Osteoblast (primary cell): ENCODE measurements around the gene CINP. TPM values are rescaled to one million over a fixed set of nuclear protein-coding genes. Genes with fewer than 3 reads are reported as not detected.
"Not testable (repeated sequence)": the region's sequence is repeated elsewhere in the genome, so short reads cannot be mapped to it uniquely, and the experiment has no call there.

Experiments
- DNase-seq: peaks from one replicate; pipeline ENCODE4 v3.0.0; 2011; ENCODE audit warnings: low spot score, mixed read lengths; ENCODE audit not compliant: insufficient read length; ENCODE audit errors: missing footprints
- H2AFZ ChIP-seq: 2 replicates; pipeline ENCODE4 v1.6.0; 2011; ENCODE audit warnings: mild to moderate bottlenecking, low read length
- H3K27ac ChIP-seq: 2 replicates; pipeline ENCODE4 v1.5.1; 2011; ENCODE audit warnings: mild to moderate bottlenecking, low read depth, low read length, moderate library complexity
- H3K27me3 ChIP-seq: 2 replicates; pipeline ENCODE4 v1.6.0; 2012; ENCODE audit warnings: mild to moderate bottlenecking, control low read depth, inconsistent platforms, low read length, moderate library complexity; ENCODE audit not compliant: insufficient read depth
- H3K36me3 ChIP-seq: 2 replicates; pipeline ENCODE4 v1.5.1; 2011; ENCODE audit warnings: mild to moderate bottlenecking, low read length, control low read depth, moderate library complexity; ENCODE audit not compliant: insufficient read depth
- H3K4me1 ChIP-seq: 2 replicates; pipeline ENCODE4 v1.5.1; 2011; ENCODE audit warnings: mild to moderate bottlenecking, low read length, control low read depth, moderate library complexity; ENCODE audit not compliant: insufficient read depth
- H3K4me2 ChIP-seq: 2 replicates; pipeline ENCODE4 v1.6.0; 2011; ENCODE audit warnings: mild to moderate bottlenecking, low read length; ENCODE audit not compliant: insufficient read depth
- H3K4me3 ChIP-seq: fragments of 200-600 bp; sonication (generic); 3 replicates; pipeline ENCODE4 v1.5.1; 2012; ENCODE audit warnings: mild to moderate bottlenecking, low read length, inconsistent platforms; ENCODE audit not compliant: insufficient read depth
- H3K79me2 ChIP-seq: 2 replicates; pipeline ENCODE4 v1.6.0; 2012; ENCODE audit warnings: mild to moderate bottlenecking, low read length, control low read depth, inconsistent platforms; ENCODE audit not compliant: insufficient read depth
- H3K9me3 ChIP-seq: 2 replicates; pipeline ENCODE4 v1.5.1; 2011; ENCODE audit warnings: low read depth, low read length, control low read depth
- H4K20me1 ChIP-seq: 2 replicates; pipeline ENCODE4 v1.6.0; 2012; ENCODE audit warnings: mild to moderate bottlenecking, low read length, control low read depth; ENCODE audit not compliant: insufficient read depth
- total RNA-seq: library from RNA; depleted of rRNA; stranded (reverse); fragments of >200 nt; gene quantifications from 2 replicates; pipeline ENCODE4 v1.2.3, GENCODE V29; 2012
- TF ChIP-seq, protein P1 (sequence below): IDR thresholded peaks from 2 replicates; pipeline ENCODE4 v1.5.1; 2011; ENCODE audit warnings: mild to moderate bottlenecking, low read depth, low read length, moderate library complexity; ENCODE audit errors: extremely low read depth

The CINP gene
- total RNA-seq, 1 donor, result 49.2 TPM

GRCh38 chr14:102359341-102359740, 3.3 kb downstream of the CINP start:
- no peaks in the 10 kb centered on the region for H4K20me1 ChIP-seq
- peaks cover 31% of the 10 kb centered on the region for H3K36me3 ChIP-seq
- DNase-seq, result no peak

GRCh38 chr14:102356280-102356679, 6.4 kb downstream of the CINP start:
- no peaks in the 10 kb centered on the region for H3K27me3 ChIP-seq
- H2AFZ ChIP-seq, result no peak overlapping the region
- H3K79me2 ChIP-seq, result peaks cover 15% of the 10 kb centered on the region
- H4K20me1 ChIP-seq, result peaks cover 1% of the 10 kb centered on the region
- no peak for DNase-seq
- TF ChIP-seq, protein P1, sequence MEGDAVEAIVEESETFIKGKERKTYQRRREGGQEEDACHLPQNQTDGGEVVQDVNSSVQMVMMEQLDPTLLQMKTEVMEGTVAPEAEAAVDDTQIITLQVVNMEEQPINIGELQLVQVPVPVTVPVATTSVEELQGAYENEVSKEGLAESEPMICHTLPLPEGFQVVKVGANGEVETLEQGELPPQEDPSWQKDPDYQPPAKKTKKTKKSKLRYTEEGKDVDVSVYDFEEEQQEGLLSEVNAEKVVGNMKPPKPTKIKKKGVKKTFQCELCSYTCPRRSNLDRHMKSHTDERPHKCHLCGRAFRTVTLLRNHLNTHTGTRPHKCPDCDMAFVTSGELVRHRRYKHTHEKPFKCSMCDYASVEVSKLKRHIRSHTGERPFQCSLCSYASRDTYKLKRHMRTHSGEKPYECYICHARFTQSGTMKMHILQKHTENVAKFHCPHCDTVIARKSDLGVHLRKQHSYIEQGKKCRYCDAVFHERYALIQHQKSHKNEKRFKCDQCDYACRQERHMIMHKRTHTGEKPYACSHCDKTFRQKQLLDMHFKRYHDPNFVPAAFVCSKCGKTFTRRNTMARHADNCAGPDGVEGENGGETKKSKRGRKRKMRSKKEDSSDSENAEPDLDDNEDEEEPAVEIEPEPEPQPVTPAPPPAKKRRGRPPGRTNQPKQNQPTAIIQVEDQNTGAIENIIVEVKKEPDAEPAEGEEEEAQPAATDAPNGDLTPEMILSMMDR, result no peak
- no peak overlapping the region for H3K4me3 ChIP-seq
- H3K36me3 ChIP-seq, result peaks cover 46% of the 10 kb centered on the region
- no peaks in the 10 kb centered on the region for H3K9me3 ChIP-seq
- H3K4me2 ChIP-seq, result no peak overlapping the region
- H3K27ac ChIP-seq, result no peak overlapping the region
- H3K4me1 ChIP-seq, result peaks cover 2% of the 10 kb centered on the region

More at GRCh38 chr14:102359341-102359740, 3.3 kb downstream of the CINP start:
- TF ChIP-seq, protein P1, result no peak
- no peak overlapping the region for H3K27ac ChIP-seq
- H3K4me2 ChIP-seq, result no peak overlapping the region
- H3K4me3 ChIP-seq, result no peak overlapping the region
- peaks cover 14% of the 10 kb centered on the region for H3K4me1 ChIP-seq
- peaks cover 36% of the 10 kb centered on the region for H3K79me2 ChIP-seq
- H2AFZ ChIP-seq, result no peak overlapping the region
- H3K9me3 ChIP-seq, result no peaks in the 10 kb centered on the region
- no peaks in the 10 kb centered on the region for H3K27me3 ChIP-seq

GRCh38 chr14:102353126-102353619, 9.5 kb downstream of the CINP start:
- Histone ChIP-seq H3K9me3 (no peaks in the 10 kb centered on the region), H3K4me2 (no peak overlapping the region), H3K36me3 (peaks cover 60% of the 10 kb centered on the region), H3K79me2 (no peaks in the 10 kb centered on the region), H4K20me1 (peaks cover 4% of the 10 kb centered on the region), H3K4me1 (peaks cover 2% of the 10 kb centered on the region), H3K27me3 (no peaks in the 10 kb centered on the region), H2AFZ (no peak overlapping the region), H3K4me3 (no peak overlapping the region), H3K27ac (no peak overlapping the region)
- TF ChIP-seq, protein P1, result no peak
- no peak for DNase-seq

DNA sequence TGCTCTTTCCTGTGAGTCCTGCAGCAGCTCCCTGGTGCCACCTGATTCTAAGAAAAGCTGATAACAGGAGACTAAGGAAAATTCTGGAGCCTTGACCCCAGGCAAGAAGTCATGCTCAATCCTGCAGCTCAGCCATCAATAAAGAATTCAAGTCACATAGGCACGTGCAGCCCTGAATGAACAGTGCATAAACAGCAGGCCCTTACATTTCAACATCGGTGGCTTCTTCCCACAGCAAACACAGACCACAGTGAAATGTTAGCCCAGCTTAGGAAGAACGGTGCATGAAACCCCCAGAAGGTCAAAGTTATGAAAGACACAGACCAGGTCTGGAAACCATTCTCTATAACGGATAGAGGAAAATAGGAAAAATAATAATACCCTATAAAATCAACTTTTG, 10.5 kb downstream of the CINP start:
- Histone ChIP-seq H3K36me3 (peaks cover 56% of the 10 kb centered on the region), H3K4me2 (no peak overlapping the region), H3K9me3 (no peaks in the 10 kb centered on the region), H3K79me2 (no peaks in the 10 kb centered on the region), H2AFZ (no peak overlapping the region), H4K20me1 (peaks cover 4% of the 10 kb centered on the region), H3K4me3 (no peak overlapping the region), H3K27me3 (no peaks in the 10 kb centered on the region), H3K27ac (no peak overlapping the region), H3K4me1 (peaks cover 2% of the 10 kb centered on the region)
- DNase-seq, result no peak
- TF ChIP-seq, protein P1, result no peak

GRCh38 chr14:102351593-102351992, 11.1 kb downstream of the CINP start:
- not testable (repeated sequence) for H4K20me1 ChIP-seq, H2AFZ ChIP-seq, H3K27me3 ChIP-seq, H3K79me2 ChIP-seq, H3K27ac ChIP-seq, DNase-seq, H3K4me3 ChIP-seq, H3K4me1 ChIP-seq, H3K4me2 ChIP-seq, H3K9me3 ChIP-seq
- peaks cover 61% of the 10 kb centered on the region for H3K36me3 ChIP-seq
